ENCODE results near the gene ALOX5AP.
"Not testable (repeated sequence)": the region's sequence is repeated elsewhere in the genome, so short reads cannot be mapped to it uniquely, and the experiment has no call there.

The ALOX5AP gene

GRCh38 chr13:30737511-30738337 lies 2.4 kb downstream of the ALOX5AP start:
- DNase-seq: no peak
- TF ChIP-seq GATA1 (IDR thresholded peaks at IDR 0.05; ENCODE audit: low read depth, low read length) (no peak), POLR2A (IDR thresholded peaks at IDR 0.05; ENCODE audit: low read length) (no peak)

- TF ChIP-seq GATA1 (IDR thresholded peaks at IDR 0.05; ENCODE audit: low read depth, low read length): no peak
- TF ChIP-seq POLR2A (IDR thresholded peaks at IDR 0.05; ENCODE audit: low read length): no peak
These were observed 3.3 kb downstream of the ALOX5AP start for GRCh38 chr13:30738526-30739236.

DNA sequence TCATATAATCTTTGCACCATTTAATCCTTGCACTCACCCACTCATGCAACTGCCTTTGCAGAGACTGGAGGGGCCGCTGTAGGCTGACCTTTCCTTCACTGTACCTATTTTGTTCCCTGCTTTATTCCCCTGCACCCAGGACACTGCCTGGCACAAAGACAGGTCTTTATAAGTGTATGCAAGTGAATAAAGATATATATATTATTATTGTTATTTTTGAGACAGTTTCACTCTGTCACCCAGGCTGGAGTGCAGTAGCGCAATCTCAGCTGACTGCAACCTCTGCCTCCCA lies 3.8 kb downstream of the ALOX5AP start:
- DNase-seq: no peak
- TF ChIP-seq GATA1 (IDR thresholded peaks at IDR 0.05; ENCODE audit: low read depth, low read length) (no peak), POLR2A (IDR thresholded peaks at IDR 0.05; ENCODE audit: low read length) (no peak)

More at GRCh38 chr13:30738526-30739236, 3.3 kb downstream of the ALOX5AP start:
- DNase-seq: no peak

DNA sequence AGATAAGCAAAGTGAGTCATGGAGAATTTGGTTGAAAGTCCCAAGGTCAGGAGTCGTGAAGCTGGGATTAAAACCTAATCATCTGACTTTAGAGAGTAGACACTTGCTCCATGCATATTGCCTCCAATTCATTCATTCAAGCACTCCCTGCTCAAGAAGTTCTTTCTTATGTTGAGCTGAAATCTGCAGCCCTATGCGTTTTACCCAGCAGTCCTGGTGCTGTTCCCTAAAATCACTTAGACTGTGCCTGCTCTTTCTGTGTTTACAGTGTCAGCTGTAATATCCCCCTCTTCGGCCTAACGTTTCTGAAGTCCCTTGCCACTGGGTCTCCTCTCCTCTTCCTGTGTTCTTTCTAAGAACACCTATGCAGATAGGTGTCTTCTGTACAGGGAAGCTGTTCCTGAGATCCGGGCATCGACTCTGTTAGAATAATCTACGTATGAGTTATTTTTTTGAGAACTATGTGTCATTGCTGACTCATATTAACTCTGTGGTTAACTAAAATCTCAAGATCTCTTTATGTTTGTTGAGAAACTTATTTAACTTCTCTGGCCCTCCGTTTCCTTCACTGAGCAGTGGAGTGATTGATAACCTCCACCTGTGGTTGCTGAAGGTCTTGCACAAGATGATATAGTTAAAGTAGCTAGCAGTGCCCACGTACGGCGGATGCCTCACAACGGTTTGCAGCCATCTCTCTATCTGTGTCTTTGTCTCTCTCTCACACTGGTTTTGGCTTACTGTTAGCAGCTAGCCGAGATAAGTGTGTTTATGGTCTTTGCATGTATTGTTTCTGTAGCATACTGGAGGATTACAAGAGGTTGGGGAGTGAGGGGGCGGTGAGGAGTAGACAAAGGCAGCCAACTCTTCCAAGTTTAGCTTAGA lies 4.7 kb downstream of the ALOX5AP start:
- no peak for TF ChIP-seq GATA1 (IDR thresholded peaks at IDR 0.05; ENCODE audit: low read depth, low read length)
- no peak for TF ChIP-seq POLR2A (IDR thresholded peaks at IDR 0.05; ENCODE audit: low read length)
- DNase-seq: peak in 1 of 2 experiments; percentile 15

DNA sequence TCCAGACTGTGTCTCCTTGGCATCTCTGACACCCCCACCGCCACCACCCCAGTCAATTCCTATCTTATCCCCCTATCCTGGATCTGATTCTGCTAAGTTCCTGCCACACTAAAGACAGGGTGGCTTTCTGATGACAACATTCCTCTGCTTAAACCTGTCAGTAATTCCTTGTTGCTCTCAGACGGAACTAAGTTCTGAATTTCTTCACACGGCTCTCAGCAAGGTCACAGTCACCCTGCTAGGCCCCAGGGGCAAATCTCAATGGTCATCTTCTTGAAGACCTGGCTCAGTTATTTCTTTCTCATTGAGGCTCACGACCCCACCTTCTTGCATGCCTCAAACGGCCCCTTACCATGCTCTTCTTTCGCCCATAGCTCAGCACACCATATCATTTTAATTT lies 7.6 kb downstream of the ALOX5AP start:
- no peak for DNase-seq
- TF ChIP-seq GATA1 (IDR thresholded peaks at IDR 0.05; ENCODE audit: low read depth, low read length) (no peak), POLR2A (IDR thresholded peaks at IDR 0.05; ENCODE audit: low read length) (no peak)

GRCh38 chr13:30743319-30744055 lies 8.1 kb downstream of the ALOX5AP start:
- TF ChIP-seq POLR2A (IDR thresholded peaks at IDR 0.05; ENCODE audit: low read length): no peak
- TF ChIP-seq GATA1 (IDR thresholded peaks at IDR 0.05; ENCODE audit: low read depth, low read length): no peak
- no peak for DNase-seq

DNA sequence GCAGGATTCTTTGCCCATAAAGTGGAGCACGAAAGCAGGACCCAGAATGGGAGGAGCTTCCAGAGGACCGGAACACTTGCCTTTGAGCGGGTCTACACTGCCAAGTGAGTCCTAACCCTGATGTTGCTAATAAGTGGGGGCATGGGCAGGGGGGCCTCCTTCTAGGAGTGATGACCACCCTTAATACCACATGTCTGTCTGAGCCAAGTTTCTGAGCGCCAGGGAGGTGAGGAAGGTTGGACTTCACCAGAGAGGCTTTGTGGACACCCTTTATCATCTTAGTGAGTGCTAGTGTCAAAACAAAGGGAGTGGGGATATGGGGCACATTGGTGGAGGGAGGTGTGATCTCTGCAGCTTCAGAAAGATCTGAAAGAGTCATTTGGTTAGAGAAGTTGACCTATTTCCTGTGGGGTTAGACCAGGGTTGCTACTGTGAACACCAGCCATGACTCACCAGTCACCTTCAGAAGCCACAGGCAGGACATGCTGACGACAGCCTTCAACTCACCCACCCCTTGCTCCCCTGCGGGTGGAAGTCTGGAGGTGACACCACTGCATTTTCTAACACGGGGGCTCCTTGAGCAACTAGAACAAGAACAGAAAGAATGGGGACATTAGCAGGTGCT lies 8.8 kb downstream of the ALOX5AP start:
- TF ChIP-seq POLR2A (IDR thresholded peaks at IDR 0.05; ENCODE audit: low read length): no peak
- no peak for TF ChIP-seq GATA1 (IDR thresholded peaks at IDR 0.05; ENCODE audit: low read depth, low read length)
- DNase-seq: peak in 1 of 2 experiments; percentile 2

DNA sequence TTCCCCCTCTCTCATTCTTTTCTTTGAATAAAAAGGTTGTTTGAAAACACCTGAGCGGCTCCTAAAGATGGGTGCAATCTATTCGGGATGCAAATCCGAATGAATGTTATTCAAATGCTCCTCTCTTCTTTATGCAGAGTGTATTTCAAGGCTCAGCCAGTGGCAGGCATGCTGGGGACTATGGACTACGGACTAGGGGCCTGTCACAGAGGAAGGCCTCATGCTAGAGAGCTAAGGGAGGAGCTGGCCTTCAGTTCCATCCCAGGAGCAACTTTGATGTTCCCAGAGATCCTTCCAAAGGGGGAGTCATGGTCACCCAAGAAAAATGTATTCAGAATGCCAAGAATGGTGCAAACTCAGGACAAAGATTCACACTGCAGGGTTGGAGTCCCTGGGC lies 9.3 kb downstream of the ALOX5AP start:
- TF ChIP-seq GATA1 (IDR thresholded peaks at IDR 0.05; ENCODE audit: low read depth, low read length) (no peak), POLR2A (IDR thresholded peaks at IDR 0.05; ENCODE audit: low read length) (no peak)
- no peak for DNase-seq

GRCh38 chr13:30745906-30746686 lies 10.8 kb downstream of the ALOX5AP start:
- TF ChIP-seq GATA1 (IDR thresholded peaks at IDR 0.05; ENCODE audit: low read depth, low read length) (no peak), POLR2A (IDR thresholded peaks at IDR 0.05; ENCODE audit: low read length) (no peak)
- no peak for DNase-seq

- no peak for DNase-seq
- TF ChIP-seq GATA1 (IDR thresholded peaks at IDR 0.05; ENCODE audit: low read depth, low read length): no peak
- TF ChIP-seq POLR2A (IDR thresholded peaks at IDR 0.05; ENCODE audit: low read length): no peak
These were observed 11.4 kb downstream of the ALOX5AP start for GRCh38 chr13:30746791-30747190.

DNA sequence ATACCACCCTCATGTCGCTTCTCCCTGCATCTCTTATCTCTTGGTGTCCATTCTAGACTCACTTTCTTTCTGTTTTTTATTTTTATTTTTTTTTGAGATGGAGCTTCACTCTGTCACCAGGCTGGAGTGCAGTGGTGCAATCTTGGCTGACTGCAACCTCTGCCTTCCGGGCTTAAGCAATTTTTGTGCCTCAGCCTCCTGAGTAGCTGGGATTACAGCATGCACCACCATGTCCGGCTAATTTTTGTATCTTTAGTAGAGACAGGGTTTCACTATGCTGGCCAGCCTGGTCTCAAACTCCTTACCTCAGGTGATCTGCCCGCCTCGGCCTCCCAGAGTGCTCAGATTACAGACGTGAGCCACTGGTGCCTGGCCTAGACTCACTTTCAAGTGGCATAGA lies 12.5 kb downstream of the ALOX5AP start:
- DNase-seq: not testable (repeated sequence)

GRCh38 chr13:30748717-30749116 lies 13.4 kb downstream of the ALOX5AP start:
- TF ChIP-seq POLR2A (IDR thresholded peaks at IDR 0.05; ENCODE audit: low read length) (no peak), GATA1 (IDR thresholded peaks at IDR 0.05; ENCODE audit: low read depth, low read length) (no peak)
- no peak for DNase-seq
